GM10248 (cell line): ENCODE results near the gene PPDPF.

ENCODE experiments used
- CTCF ChIA-PET: fragments of 300-600 bp; sonication (Branson Sonifier 250); formaldehyde crosslinking; extraction: SDS; loops from one replicate; lab custom pipeline; 2021; ENCODE audit warnings: antibody characterized with exemption; lab: Yijun Ruan, JAX
- POLR2A ChIA-PET: fragments of 350-650 bp; sonication (Branson Sonifier 250); formaldehyde crosslinking; extraction: SDS; loops from one replicate; lab custom pipeline; 2020; ENCODE audit warnings: antibody characterized with exemption; lab: Yijun Ruan, JAX
- DNase-seq: peaks from one replicate; pipeline ENCODE4 v3.0.0; 2012; ENCODE audit errors: extremely low spot score
- CTCF ChIP-seq: IDR thresholded peaks from 2 replicates; pipeline ENCODE4 v1.5.1; 2012; ENCODE audit warnings: mild to moderate bottlenecking, low read depth; ENCODE audit errors: extremely low read depth, missing control alignments, control extremely low read depth

PPDPF gene

GRCh38 chr20:63495741-63496595 lies 24.6 kb upstream of the PPDPF start:
- ChIA-PET CTCF (interaction anchor here (0.8 to 2.5 kb wide), 24 partner anchors 9 to 625 kb away, joined by 3 to 15 read pairs (median 4); partner anchors contain the start of genes HELZ2, LKAAEAR1, PPDPF and PTK6), POLR2A (no interaction called here)
- DNase-seq, result peak; percentile 89
- TF ChIP-seq CTCF, result peak; percentile 97

GRCh38 chr20:63496596-63497120 lies 23.9 kb upstream of the PPDPF start:
- no peak for DNase-seq
- CTCF ChIA-PET, result interaction anchor here (0.8 to 2.5 kb wide), 24 partner anchors 8 to 625 kb away, joined by 3 to 15 read pairs (median 4); partner anchors contain the start of genes HELZ2, LKAAEAR1, PPDPF and PTK6
- no peak for TF ChIP-seq CTCF
- POLR2A ChIA-PET, result no interaction called here

- POLR2A ChIA-PET, result no interaction called here
- CTCF ChIA-PET, result interaction anchor here (0.9 to 2.5 kb wide), 15 partner anchors 19 to 624 kb away, joined by 3 to 15 read pairs (median 5); partner anchors contain the start of genes HELZ2, LKAAEAR1, PPDPF and PTK6
Measured at GRCh38 chr20:63497138-63497945, 23.2 kb upstream of the PPDPF start.

GRCh38 chr20:63497946-63498935 lies 22.3 kb upstream of the PPDPF start:
- no peak for DNase-seq
- no peak for TF ChIP-seq CTCF
- CTCF ChIA-PET, result interaction anchor here (2.5 kb wide), 1 partner anchor 40 kb away, joined by 15 read pairs; the partner anchor contains the start of gene PTK6
- POLR2A ChIA-PET, result no interaction called here

More at GRCh38 chr20:63497138-63497945, 23.2 kb upstream of the PPDPF start:
- no peak for TF ChIP-seq CTCF
- DNase-seq, result no peak

- TF ChIP-seq CTCF, result peak; percentile 8
- ChIA-PET POLR2A (no interaction called here), CTCF (no interaction called here)
- no peak for DNase-seq
Measured at GRCh38 chr20:63498960-63499337, 21.6 kb upstream of the PPDPF start, which contains the start of gene EEF1A2. EEF1A2 (minus strand) TSS chr20:63499083; CDS start chr20:63497763, 1,320 bp downstream.
